HG03571 (cell line): ENCODE results near the gene RELA.
"Not testable (repeated sequence)": the region's sequence is repeated elsewhere in the genome, so short reads cannot be mapped to it uniquely, and the experiment has no call there.

ENCODE experiments used
- ATAC-seq: cut with Tn5 transposase; IDR thresholded peaks from one replicate; pipeline ENCODE4 v1.9.1; 2021; ENCODE audit not compliant: unreplicated experiment

RELA gene

GRCh38 chr11:65672180-65672860 lies 9.6 kb upstream of the RELA start:
- ATAC-seq = no peak

- ATAC-seq = peak; percentile 5
Observed at GRCh38 chr11:65663639-65664200, 1.0 kb upstream of the RELA start.

DNA sequence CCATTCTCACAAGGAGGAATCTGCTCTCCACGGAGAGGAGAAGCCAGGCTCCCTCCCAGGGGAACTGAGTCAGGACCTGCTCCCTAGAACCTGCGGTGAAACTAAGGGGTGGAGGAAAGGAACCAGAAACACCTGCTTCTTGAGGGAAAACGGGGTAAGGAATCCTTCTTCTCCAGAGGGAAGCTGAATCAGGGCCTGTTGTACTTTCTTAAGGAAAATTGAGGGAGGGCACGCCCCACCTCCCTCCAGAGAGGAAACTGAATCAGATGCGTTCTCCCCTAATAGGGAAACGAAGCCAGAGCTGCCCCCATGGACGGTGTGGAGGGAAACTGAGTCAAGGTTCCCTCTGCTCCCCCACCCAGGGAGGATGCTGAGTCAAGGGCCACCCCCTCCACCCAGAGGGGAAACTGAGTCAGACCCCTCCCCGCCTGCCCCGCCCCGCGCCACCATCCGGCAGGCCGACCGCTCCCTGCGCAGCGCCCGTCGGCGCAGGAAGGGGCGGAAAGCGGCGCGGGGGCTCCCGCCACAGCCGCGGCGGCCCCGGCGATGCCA lies 393 bp downstream of the RELA start:
- ATAC-seq = peak; percentile 17

DNA sequence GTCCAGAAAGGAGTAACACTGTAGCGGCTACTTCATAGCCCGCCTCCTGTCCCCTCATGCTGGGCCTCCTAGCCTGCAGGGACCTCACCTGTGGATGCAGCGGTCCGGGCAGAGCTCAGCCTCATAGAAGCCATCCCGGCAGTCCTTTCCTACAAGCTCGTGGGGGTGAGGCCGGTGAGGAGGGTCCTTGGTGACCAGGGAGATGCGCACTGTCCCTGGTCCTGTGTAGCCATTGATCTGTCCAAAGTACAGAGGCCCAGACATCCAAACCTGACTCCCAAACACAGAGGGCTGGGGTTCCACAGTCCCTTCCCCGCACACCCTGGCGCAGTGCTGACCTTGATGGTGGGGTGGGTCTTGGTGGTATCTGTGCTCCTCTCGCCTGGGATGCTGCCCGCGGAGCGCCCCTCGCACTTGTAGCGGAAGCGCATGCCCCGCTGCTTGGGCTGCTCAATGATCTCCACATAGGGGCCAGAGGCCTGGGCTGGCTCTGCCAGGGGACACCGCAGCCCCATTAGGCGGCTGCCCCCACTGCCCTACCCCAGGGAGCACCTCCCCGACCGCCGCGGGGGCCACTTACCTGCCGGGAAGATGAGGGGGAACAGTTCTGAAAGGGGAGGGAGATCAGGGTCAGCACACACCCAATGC lies 993 bp downstream of the RELA start:
- no peak for ATAC-seq

GRCh38 chr11:65660908-65661307 lies 1.8 kb downstream of the RELA start:
- not testable (repeated sequence) for ATAC-seq

- no peak for ATAC-seq
Observed at GRCh38 chr11:65660038-65660437, 2.7 kb downstream of the RELA start.

DNA sequence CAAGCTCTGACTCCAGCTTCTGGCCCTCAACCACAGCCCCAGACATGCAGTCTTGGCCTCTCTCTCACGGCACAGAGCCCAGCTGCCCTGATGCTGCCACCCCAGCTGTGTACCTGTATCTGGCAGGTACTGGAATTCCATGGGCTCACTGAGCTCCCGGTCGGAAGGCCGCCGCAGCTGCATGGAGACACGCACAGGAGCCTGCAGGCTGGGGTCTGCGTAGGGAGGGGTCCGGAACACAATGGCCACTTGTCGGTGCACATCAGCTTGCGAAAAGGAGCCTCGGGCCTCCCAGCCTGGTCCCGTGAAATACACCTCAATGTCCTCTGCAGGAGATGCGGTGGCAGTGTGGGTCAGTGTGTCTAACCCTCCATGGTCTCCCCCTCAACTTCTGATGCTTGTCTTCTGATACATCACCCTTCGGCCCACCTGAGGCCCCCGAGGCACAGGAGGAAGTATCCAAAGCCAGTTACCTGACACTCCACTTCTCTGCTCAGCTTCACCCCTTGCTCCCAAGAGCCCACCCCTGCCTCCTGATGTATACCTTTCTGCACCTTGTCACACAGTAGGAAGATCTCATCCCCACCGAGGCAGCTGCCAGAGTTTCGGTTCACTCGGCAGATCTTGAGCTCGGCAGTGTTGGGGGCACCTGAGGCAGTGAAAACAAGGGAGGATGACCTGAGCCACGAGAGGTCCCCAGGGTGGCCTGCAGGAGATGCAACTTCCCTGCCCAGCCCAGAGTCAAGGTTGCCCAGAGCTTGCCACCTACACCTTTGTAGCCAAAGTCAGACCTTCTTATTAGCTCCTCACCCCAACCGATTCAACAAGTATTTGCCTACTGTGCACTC lies 4.3 kb downstream of the RELA start:
- no peak for ATAC-seq

GRCh38 chr11:65657426-65657825 lies 5.3 kb downstream of the RELA start:
- ATAC-seq = no peak

DNA sequence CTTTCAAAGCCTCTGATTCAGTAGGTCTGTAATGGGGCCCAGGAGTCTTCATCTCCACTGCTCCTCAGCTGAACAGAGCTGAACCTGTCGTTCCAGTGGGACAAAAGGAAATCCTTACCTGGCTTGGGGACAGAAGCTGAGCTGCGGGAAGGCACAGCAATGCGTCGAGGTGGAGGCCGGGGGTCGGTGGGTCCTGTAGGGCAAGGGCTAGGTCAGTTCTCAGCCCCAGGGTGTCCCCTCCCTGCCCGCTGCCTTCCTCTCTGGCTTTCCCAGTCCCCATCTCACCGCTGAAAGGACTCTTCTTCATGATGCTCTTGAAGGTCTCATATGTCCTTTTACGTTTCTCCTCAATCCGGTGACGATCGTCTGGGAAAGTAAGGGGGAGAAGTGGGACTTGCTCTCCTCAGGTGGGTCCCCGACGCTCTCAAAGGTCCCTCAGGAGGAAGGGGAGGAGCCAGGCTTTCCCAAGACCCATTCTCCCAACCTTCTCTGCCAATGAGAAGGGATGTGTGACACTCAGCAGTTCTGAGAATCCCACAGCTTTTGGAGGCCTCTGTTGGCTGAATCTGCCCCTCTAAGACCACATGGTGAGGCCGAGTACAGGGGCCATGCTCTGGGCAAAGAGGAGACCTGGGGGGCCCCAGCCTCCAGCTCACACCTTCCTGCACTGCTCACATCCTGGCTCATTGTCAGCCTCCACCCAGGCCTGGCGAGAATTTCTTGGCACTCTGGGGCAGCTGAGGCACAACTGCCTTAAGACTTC lies 7.0 kb downstream of the RELA start:
- ATAC-seq = no peak

DNA sequence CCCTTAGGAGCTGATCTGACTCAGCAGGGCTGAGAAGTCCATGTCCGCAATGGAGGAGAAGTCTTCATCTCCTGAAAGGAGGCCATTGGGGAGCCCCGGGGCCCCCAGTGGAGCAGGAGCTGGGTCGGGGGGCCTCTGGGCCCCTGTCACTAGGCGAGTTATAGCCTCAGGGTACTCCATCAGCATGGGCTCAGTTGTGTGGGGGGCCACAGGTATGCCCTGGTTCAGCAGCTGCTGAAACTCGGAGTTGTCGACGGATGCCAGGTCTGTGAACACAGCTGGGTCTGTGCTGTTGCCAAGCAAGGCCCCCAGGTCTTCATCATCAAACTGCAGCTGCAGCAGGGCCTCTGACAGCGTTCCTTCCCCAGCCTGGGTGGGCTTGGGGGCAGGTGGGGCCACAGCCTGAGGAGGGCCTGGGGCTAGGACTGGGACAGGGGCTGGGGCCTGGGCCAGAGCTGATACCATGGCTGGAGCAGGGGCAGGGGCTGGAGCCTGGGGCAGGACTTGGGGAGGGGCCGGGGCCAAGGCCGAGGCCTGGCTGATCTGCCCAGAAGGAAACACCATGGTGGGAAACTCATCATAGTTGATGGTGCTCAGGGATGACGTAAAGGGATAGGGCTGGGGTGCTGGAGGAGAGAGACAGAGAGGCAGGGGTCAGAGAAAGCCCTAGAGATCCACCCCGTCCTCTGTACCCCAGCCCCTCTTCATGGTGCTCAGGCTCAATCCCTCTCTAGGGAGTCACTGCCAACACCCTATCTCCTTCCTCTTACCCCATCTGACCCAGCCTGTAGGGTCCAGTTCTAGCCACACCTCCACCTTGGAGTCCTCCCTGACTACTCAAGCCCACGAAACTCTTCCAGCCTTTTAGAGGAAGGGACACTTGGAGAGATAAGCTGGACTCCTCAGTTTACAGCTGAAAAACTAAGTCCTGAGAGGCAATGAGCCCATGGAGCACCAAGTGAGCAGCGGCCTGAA lies 8.1 kb downstream of the RELA start:
- ATAC-seq = no peak

DNA sequence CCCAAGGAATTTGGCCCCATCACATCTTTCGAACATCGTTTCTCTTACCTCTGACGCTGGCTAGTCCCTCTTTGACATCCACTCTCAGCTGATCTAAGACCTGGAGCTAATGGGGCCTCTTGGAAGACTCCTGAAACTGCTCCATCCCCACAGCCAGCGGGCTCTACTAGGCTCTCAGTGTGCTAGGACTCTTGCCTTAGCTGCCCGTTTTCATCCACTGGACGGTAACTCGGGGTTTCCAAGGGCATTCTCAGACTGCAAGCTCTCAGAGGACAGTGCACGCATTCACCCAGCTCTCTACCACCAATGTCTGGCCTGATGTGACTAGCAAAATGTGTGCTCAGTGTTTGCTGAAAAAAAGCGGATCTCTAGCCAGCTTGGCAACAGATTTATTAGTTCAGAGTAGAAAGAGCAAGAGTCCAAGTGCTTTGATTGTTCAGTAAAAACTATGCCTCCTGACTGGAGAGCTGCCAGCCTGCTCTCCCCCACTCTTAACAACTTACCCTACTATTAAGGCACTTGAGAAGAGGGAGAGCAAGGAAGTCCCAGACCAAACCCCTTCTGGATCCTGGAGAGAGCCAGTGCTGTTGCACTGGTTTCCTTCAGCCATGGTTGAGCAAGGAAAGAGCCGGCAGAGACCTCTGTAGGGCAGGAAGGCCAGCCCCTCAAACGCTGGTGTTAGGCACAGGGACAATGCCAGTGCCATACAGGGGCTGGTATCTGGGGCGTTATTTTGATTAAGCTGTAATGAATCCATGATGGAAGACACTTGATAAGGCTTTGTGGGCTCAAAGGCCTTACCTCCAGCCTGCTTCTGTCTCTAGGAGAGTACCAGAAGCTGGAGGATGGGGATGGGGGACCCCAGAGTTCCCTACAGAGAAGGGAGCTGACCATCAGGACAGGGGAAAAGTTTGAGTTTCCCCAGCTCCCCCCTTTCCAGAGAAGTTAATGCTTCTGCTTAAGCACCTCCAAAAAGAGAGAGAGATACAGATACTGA lies 9.2 kb downstream of the RELA start:
- no peak for ATAC-seq

- ATAC-seq = peak; percentile 59
Observed at GRCh38 chr11:65652511-65653228, 10.0 kb downstream of the RELA start.

- ATAC-seq = no peak
Observed at GRCh38 chr11:65651589-65652510, 10.9 kb downstream of the RELA start.

- ATAC-seq = no peak
Observed at GRCh38 chr11:65651339-65651588, 11.5 kb downstream of the RELA start.

DNA sequence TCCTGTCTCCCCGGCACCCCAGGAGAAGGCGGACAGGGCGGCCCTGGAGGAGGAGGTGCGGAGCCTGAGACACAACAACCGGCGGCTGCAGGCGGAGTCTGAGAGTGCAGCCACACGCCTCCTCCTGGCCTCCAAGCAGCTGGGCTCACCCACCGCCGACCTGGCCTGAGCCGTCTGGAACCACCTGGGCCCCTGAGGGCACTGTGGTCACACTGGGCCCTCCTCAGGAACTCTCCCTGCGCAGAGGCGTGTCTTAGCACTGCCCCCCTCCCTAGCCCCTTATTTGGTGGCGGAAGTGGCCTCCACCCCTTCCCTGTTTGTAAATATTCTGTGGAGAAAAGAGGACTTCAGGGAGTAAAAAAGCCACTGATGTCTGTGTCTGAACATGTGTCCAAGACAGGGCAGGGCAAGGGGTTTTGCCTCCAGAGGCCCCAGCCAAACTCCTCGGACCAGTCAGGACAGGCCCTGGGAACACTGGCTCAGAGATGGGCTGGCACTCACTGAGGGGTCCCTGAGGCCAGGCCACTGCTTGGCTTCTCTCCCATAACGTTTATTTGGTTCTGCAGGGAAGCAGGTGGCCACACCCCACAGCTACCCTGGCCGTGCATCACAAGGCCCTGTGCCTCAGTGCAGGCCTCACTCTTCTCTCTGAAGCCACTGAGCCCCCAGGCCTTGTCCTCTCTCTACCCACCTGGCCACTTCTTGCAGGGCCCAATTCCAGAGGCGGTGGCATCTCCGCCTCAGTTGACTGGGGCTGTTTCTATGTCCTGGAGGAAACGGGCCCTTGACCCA lies 12.0 kb downstream of the RELA start:
- no peak for ATAC-seq
